GM13976 (cell line): ENCODE data around the gene MITF.

ENCODE experiments used
- DNase-seq: peaks from one replicate; pipeline ENCODE4 v3.0.0; 2012; ENCODE audit warnings: low spot score
- CTCF ChIP-seq: IDR thresholded peaks from 2 replicates; pipeline ENCODE4 v1.5.1; 2012; ENCODE audit warnings: borderline replicate concordance, mild to moderate bottlenecking; ENCODE audit not compliant: insufficient read depth; ENCODE audit errors: extremely low read depth, missing control alignments, control extremely low read depth
- in situ Hi-C: fragments of 300-500 bp; cut with MboI; formaldehyde crosslinking; loops from one replicate; pipeline ENCODE4 v1.12.0; 2022; ENCODE audit warnings: low sequenced_read_pairs, mixed read lengths, inconsistent platforms; ENCODE audit not compliant: unreplicated experiment

MITF gene

DNA sequence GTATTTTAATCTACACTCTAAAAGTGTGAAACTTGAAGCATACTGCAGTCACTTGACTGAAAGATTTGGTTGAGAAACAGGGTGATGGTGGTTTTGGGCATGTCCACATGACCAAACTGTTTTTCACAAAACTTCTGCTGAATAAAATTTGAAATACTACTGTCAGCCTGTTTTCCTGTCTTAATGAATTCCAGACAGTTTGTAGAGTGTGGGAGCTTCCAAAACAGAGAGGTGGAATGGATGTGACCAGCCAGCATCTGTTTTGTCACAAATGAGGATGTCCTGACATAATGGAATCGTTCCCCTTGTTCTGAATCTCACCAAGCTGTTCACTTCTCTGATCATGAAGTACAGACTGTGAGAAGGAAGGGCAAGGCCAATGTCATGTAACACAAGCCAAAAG lies 11.8 kb downstream of the MITF start:
- no peak for DNase-seq
- in situ Hi-C loops, result no loop called here
- TF ChIP-seq CTCF, result no peak

- TF ChIP-seq CTCF, result no peak
- in situ Hi-C loops, result no loop called here
- DNase-seq, result no peak
Measured at GRCh38 chr3:69752241-69752640, 13.0 kb downstream of the MITF start.

GRCh38 chr3:69753179-69753775 lies 14.0 kb downstream of the MITF start:
- in situ Hi-C loops, result no loop called here
- no peak for TF ChIP-seq CTCF
- no peak for DNase-seq

- in situ Hi-C loops, result no loop called here
- TF ChIP-seq CTCF, result no peak
- no peak for DNase-seq
Measured at GRCh38 chr3:69755795-69756194, 16.5 kb downstream of the MITF start.

DNA sequence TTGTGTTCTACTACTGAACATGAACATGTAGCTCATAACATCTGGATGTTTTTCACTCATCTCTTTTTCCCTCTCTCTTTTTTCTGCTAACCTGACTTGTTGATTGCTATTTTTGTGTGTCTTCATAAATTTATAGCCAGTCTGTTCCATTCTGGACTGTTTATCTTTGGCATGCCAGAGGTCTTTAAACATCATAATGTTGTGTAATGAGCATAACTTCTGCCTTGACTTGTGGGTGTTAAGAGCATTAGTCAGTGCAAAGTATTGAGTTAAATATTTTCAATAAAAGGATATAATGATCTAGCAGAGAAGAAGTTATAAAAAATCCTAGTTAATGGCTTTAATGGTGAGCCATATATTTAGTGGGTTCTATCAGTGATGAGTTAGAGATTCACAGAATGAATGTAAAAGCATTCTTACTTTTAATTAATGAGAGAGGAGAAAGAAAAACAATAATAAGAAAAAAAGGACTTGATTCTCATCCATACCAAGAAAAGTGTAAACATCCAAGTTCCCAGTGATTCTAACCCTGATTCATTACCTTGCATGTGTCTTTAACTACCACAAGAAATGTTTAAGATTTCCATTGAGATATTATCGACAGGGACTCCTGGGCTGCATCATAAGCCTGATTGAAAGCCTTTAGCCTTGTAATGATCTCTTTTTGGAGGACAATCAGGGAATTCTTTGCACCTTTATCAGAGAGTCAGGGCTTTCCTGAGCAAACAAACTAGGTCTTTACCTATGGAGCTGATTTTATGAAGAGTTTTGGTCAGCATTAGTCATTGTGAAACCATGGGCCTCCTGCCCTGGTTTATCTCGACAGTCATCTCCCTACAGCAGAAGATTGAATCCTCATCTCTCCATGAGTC lies 22.9 kb downstream of the MITF start:
- no peak for DNase-seq
- in situ Hi-C loops, result no loop called here
- no peak for TF ChIP-seq CTCF

DNA sequence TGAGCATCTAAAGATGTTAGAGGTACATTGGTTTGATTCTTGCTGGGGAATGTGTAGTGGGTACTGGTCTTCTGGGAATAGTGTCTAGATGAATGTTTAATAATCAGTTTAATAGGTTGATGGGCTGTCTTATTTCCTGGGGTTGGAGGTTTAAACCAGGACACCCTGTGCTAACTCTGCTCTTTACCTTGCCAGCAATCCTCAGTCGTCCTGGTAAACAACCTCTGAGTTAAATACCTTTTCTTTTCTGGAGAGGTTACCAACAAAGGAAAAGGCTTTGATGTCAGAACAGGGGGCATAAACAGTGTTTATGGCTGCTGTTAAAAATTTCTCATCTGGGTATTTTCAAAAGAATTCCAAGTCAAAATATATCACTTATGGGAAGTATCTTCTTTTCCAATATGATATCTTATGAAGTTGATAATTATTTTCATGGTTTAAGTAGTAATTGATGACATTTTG lies 23.5 kb downstream of the MITF start:
- in situ Hi-C loops, result no loop called here
- DNase-seq, result no peak
- TF ChIP-seq CTCF, result no peak

DNA sequence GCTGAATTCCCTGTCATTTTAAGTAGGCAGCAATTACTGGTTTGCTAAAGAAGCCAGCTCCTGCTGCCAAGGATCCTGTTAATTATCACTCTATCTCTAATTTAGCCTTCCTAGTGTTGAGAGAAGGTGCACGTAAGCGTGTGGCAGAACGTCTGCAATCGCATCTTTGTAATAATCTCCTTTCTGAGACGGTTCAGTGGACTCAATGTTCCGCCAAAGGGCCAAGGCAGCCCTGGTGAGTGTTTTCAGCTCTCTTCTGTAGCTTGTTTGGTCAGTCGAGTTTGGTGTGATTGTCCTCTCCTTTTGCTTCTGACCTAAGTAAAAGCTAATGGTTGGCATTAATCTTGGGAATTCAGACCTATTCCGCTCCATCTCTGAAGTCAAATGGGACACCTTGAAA lies 24.2 kb downstream of the MITF start:
- no peak for TF ChIP-seq CTCF
- no peak for DNase-seq
- in situ Hi-C loops, result no loop called here
